ACC112 (cell line): Measurements from ENCODE around the gene NR3C2.

ENCODE experiments used
- H2AFZ ChIP-seq: fragments of 200-600 bp; sonication (generic); one replicate; pipeline ENCODE4 v1.6.0; 2017; ENCODE audit warnings: antibody characterized with exemption, low read length; ENCODE audit not compliant: unreplicated experiment
- H3K27ac ChIP-seq: fragments of 200-600 bp; sonication (generic); 2 replicates; pipeline ENCODE4 v1.5.1; 2014; ENCODE audit warnings: low read depth, mild to moderate bottlenecking, antibody characterized with exemption, low read length, moderate library complexity
- H3K27me3 ChIP-seq: fragments of 200-600 bp; sonication (generic); 2 replicates; pipeline ENCODE4 v1.6.1; 2014; ENCODE audit warnings: mild to moderate bottlenecking, antibody characterized with exemption, low read length, moderate library complexity, mixed read lengths; ENCODE audit not compliant: insufficient read depth
- H3K36me3 ChIP-seq: fragments of 200-600 bp; sonication (generic); 2 replicates; pipeline ENCODE4 v1.6.1; 2016; ENCODE audit warnings: mild to moderate bottlenecking, antibody characterized with exemption, low read length, moderate library complexity, mixed read lengths; ENCODE audit not compliant: insufficient read depth
- H3K4me1 ChIP-seq: fragments of 200-600 bp; sonication (generic); one replicate; pipeline ENCODE4 v1.6.1; 2016; ENCODE audit warnings: low read length, mixed read lengths; ENCODE audit not compliant: insufficient read depth, unreplicated experiment, control insufficient read depth
- H3K4me3 ChIP-seq: fragments of 200-600 bp; sonication (generic); 2 replicates; pipeline ENCODE4 v1.5.1; 2014; ENCODE audit warnings: mild to moderate bottlenecking, low read depth, low read length
- H3K79me2 ChIP-seq: fragments of 200-600 bp; sonication (generic); one replicate; pipeline ENCODE4 v1.6.0; 2016; ENCODE audit warnings: low read length; ENCODE audit not compliant: control insufficient read depth, unreplicated experiment, insufficient read depth

Gene NR3C2

DNA sequence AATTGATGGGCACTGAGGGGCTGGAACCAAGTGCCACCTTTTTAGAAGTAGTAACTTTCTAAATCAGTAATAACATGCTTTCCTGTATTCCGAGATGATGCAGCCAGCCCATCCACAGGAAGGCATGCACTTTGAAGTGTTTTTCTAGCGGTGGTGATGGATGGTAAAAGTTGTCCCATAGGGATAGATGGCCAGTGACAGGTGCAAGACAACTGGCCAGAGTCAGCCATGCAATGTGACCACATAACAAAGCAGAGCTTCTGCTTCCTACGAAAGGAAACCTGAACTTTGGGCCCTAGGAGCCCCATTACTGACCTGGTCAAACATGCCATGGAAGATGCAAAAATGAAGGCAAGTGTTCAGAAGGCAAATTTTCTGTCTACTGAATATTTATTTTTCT, 72.3 kb downstream of the NR3C2 start:
- H2AFZ ChIP-seq, result no peak overlapping the region
- H3K36me3 ChIP-seq, result no peaks in the 10 kb centered on the region

DNA sequence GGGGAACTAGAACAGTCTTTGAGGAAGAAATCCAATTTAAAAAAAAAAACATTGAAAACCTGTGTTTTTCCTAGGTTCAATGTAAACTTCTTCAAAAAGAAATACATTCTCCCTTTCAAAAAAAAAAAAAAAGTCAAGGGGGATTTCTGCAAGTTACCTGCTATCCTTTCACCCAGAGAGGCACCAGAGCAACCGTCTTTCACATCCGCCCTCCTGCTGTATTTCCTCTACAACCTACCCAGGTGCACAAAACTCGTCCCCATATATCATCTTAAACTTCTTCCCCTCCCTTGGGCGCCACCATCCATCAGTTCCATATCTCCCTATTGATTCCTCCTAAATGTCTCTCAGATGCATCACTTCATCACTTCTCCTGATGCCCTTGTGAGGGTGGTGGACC, 74.5 kb downstream of the NR3C2 start:
- Histone ChIP-seq H3K79me2 (no peaks in the 10 kb centered on the region), H3K36me3 (no peaks in the 10 kb centered on the region), H3K27me3 (no peaks in the 10 kb centered on the region), H2AFZ (no peak overlapping the region), H3K4me1 (no peaks in the 10 kb centered on the region), H3K4me3 (no peak overlapping the region), H3K27ac (no peak overlapping the region)

More for the DNA sequence above, 72.3 kb downstream of the NR3C2 start:
- H3K4me1 ChIP-seq, result no peaks in the 10 kb centered on the region
- no peaks in the 10 kb centered on the region for H3K79me2 ChIP-seq
- no peak overlapping the region for H3K27ac ChIP-seq
- H3K27me3 ChIP-seq, result no peaks in the 10 kb centered on the region
- H3K4me3 ChIP-seq, result no peak overlapping the region

DNA sequence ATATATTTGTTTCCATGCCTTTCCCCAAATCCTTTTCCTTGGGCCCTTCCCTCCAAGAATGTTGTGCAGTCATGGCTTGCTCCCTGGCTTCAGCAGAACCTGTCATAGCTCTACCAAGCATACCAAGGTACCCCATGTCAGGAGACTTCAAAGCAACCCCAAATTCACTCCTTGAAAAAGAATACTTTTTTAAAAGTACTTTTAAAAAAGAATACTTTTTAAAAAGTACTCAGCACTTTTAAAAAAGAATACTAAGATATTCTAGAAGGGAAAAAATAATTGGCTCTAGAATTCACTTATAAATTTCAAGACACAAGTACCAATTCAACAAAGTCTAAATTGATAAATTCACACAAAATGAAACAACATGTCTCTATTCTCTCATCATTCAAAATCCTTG, 76.0 kb downstream of the NR3C2 start:
- Histone ChIP-seq H3K27ac (no peak overlapping the region), H2AFZ (no peak overlapping the region), H3K36me3 (no peaks in the 10 kb centered on the region), H3K4me1 (no peaks in the 10 kb centered on the region), H3K4me3 (no peak overlapping the region), H3K27me3 (no peaks in the 10 kb centered on the region), H3K79me2 (no peaks in the 10 kb centered on the region)

DNA sequence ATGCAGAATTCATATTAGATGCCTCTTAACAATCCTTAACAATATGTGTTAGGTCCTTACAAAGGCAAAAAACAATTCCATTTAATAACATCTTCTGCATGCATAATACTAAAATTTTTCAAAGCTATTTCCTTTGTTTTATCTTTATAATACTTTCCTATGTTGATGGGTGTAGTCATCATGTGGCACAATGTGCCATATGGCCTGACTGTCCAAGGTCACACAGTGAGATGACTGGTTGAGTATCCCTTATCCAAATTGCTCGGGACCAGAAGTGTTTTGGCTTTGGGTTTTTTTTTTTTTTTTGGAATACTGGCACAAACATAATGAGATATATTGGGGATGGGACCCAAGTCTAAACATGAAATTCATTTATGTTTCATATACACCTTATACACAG, 77.7 kb downstream of the NR3C2 start:
- Histone ChIP-seq H3K36me3 (no peaks in the 10 kb centered on the region), H2AFZ (no peak overlapping the region), H3K27me3 (no peaks in the 10 kb centered on the region), H3K4me3 (no peak overlapping the region), H3K27ac (no peak overlapping the region), H3K79me2 (no peaks in the 10 kb centered on the region), H3K4me1 (no peaks in the 10 kb centered on the region)

DNA sequence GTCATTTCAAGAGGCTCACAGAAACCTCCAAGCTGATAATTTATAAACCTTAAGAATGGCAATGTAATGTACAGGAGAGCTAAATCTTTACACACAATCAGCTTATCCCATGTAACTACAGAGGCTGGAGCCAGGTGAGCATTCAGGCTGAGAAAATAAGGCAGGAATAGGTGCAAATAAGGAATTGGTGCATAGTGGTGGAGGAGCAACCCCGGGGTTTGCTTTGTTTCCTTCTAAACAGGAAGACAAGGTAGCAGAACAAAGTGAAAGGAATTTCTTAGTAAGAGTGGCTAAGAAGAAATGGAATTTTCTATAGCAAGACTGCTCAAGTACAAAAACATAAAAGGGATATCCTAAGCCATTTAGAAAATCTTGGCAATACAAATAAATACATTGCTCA, 82.4 kb downstream of the NR3C2 start:
- Histone ChIP-seq H3K27me3 (no peaks in the 10 kb centered on the region), H3K79me2 (no peaks in the 10 kb centered on the region), H3K27ac (no peak overlapping the region), H3K4me3 (no peak overlapping the region), H3K36me3 (no peaks in the 10 kb centered on the region), H2AFZ (no peak overlapping the region), H3K4me1 (no peaks in the 10 kb centered on the region)

DNA sequence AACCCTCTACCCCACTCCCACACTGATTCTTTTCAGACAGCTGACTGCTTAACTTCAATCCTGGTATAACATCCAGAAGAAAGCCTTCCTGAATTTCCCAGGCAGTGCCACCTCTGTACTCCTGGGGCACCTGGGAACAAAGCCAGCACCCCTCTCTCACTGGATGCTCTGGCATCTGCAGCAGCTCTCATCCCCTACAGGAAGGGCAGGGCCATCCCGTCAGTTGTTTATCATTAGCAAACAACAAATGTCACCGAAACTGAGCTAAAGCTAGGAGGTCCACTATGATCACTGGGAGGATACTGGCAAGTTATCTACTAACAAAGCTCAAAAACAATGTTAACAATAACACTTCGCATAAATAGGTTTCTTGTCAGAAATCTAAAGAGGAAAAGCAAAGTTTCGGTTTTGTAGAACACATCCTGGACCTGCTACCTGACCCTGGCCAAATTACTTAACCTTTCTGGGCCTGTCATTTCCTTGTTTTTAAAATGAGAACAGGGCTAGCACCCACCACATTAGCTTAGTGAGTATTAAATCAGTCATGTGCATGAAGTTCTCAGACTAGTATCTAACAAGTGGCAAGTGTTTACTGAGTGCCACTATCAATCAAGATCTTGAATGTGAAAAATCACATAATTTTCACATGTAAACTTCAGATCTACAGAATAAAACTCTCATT, 86.6 kb downstream of the NR3C2 start:
- Histone ChIP-seq H3K4me3 (no peak overlapping the region), H3K27ac (no peak overlapping the region), H3K4me1 (no peaks in the 10 kb centered on the region), H2AFZ (no peak overlapping the region), H3K36me3 (no peaks in the 10 kb centered on the region), H3K79me2 (no peaks in the 10 kb centered on the region), H3K27me3 (no peaks in the 10 kb centered on the region)

DNA sequence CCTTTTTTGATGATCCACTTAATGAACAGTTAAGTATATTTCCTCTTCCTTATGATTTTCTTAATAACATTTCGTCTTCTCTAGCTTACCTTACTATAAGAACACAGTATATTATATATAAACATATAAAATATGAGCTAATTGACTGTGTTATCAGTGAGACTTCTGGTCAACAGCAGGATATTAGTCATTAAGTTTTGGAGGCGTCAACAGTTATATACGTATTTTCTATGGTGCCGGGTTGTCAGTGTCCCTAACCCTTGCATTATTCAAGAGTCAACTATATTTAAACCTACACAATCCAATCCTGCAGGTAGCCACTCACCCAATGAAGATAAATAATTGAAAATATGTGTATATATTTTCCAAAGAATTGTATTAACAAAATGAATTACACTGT, 88.0 kb downstream of the NR3C2 start:
- Histone ChIP-seq H3K79me2 (no peaks in the 10 kb centered on the region), H3K27me3 (no peaks in the 10 kb centered on the region), H3K36me3 (no peaks in the 10 kb centered on the region), H3K4me3 (no peak overlapping the region), H3K4me1 (no peaks in the 10 kb centered on the region), H2AFZ (no peak overlapping the region), H3K27ac (no peak overlapping the region)

DNA sequence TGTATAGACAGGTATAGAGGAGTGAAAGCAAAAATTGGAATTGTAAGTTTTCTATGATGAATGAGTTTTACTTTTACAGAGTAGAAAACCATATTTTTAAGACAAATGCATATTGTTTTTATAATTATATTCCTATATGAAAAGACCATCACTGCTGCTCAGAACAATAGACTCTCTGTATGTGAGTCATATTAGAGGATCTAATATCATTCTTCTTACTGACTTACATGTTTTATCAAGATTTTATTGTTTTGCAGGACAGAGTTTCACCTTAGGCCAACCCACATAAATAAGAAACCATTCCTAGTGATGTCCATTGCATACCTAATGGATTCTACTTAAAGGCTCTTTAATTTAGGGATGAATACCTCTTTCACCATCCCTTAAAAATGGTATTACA, 88.6 kb downstream of the NR3C2 start:
- no peaks in the 10 kb centered on the region for H3K36me3 ChIP-seq
- H3K4me1 ChIP-seq, result no peaks in the 10 kb centered on the region
- no peak overlapping the region for H3K27ac ChIP-seq
- H3K79me2 ChIP-seq, result no peaks in the 10 kb centered on the region
- no peaks in the 10 kb centered on the region for H3K27me3 ChIP-seq
- H2AFZ ChIP-seq, result no peak overlapping the region
- no peak overlapping the region for H3K4me3 ChIP-seq

DNA sequence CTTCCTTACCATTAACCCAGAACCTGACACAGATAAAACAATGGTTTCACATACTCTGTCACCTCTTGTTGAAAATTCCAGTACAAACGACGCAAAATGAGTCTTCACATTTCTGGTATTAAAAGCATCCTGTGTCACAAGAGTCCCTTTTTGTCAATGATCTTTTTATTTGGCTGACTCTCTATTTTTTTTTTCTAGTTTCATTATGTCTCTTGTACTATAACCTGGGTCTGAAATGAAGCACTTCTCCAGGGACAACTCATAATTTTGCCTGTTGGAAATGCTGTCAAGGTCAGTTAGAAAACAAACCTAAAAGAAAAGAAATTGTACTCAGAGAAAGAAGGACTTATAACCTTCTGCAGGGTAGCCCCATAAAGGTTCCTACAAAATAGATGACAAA, 93.1 kb downstream of the NR3C2 start:
- H2AFZ ChIP-seq, result no peak overlapping the region
- H3K36me3 ChIP-seq, result no peaks in the 10 kb centered on the region
- no peaks in the 10 kb centered on the region for H3K27me3 ChIP-seq
- no peaks in the 10 kb centered on the region for H3K4me1 ChIP-seq
- no peak overlapping the region for H3K4me3 ChIP-seq
- H3K27ac ChIP-seq, result no peak overlapping the region
- no peaks in the 10 kb centered on the region for H3K79me2 ChIP-seq

DNA sequence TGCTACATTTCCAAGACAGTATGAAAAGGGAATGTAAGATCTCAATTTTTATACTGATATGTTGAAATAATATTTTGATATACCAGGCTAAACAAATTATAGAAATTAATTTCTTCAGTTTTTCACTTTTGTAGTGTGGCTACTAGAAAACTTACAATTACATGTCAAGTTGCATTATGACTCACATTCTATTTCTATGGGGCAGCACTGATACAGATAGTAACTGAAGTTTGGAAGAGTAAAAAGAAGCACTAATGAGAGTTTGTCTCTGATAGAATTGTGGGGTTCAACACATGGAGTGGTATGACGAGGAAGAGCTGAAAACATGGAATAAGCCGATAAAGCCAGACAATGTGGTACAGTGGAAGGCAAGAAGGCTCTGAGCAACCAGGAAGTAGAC, 95.6 kb downstream of the NR3C2 start:
- Histone ChIP-seq H3K4me1 (no peaks in the 10 kb centered on the region), H2AFZ (no peak overlapping the region), H3K36me3 (no peaks in the 10 kb centered on the region), H3K79me2 (no peaks in the 10 kb centered on the region), H3K4me3 (no peak overlapping the region), H3K27ac (no peak overlapping the region), H3K27me3 (no peaks in the 10 kb centered on the region)

DNA sequence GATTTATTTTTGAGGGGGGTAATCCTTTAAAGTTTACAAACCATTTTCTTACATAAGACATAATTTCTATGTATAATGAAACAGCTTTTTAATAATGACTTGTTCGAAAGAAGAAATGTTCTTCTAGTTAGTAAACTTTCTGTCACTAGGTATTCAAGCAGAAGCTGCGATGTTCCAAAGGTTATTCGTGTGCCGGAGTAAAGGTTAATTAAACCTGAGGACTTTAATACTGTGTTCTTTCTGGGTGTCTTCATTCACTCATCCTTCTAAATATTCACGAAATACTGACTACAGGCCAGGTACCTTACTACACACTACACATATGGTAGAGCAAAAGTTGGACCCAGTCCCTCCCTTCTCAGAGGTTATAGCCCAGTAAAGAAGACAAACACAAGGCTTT, 96.7 kb downstream of the NR3C2 start:
- Histone ChIP-seq H3K36me3 (no peaks in the 10 kb centered on the region), H3K27me3 (no peaks in the 10 kb centered on the region), H3K4me1 (no peaks in the 10 kb centered on the region), H2AFZ (no peak overlapping the region), H3K4me3 (no peak overlapping the region), H3K79me2 (no peaks in the 10 kb centered on the region), H3K27ac (no peak overlapping the region)
